GM12875 (cell line): ENCODE measurements around the gene PCDHGA10.
A peak's percentile ranks its signal among the peaks of the same experiment; 100 is the strongest.
"Not testable (repeated sequence)": the region's sequence is repeated elsewhere in the genome, so short reads cannot be mapped to it uniquely, and the experiment has no call there.

ENCODE experiments used
- H3K4me3 ChIP-seq: one replicate; pipeline ENCODE4 v1.5.1; 2011; ENCODE audit warnings: low read depth, low read length, control low read depth
- CTCF ChIP-seq: IDR thresholded peaks from 2 replicates; pipeline ENCODE4 v1.5.1; 2011; ENCODE audit warnings: low read depth, mild to moderate bottlenecking, control low read depth, inconsistent platforms, low read length, moderate library complexity, borderline replicate concordance; ENCODE audit not compliant: insufficient read depth

The PCDHGA10 gene

GRCh38 chr5:141420855-141421488 is 8.2 kb downstream of the PCDHGA10 start, which contains the start of gene PCDHGA11:
TSS of gene PCDHGA11 (plus strand) at chr5:141421051. CDS start at chr5:141421228, 177 bp downstream.
- H3K4me3 ChIP-seq: peak within 1 kb of the TSS; percentile 49
- peak; percentile 64 for TF ChIP-seq CTCF

- peak overlapping the region; percentile 49 for H3K4me3 ChIP-seq
- TF ChIP-seq CTCF: no peak
These were observed 8.7 kb downstream of the PCDHGA10 start for GRCh38 chr5:141421489-141421855.

GRCh38 chr5:141422742-141423291 is 10.0 kb downstream of the PCDHGA10 start:
- no peak for TF ChIP-seq CTCF
- no peak overlapping the region for H3K4me3 ChIP-seq

GRCh38 chr5:141427783-141428426 is 15.1 kb downstream of the PCDHGA10 start:
- no peak overlapping the region for H3K4me3 ChIP-seq
- no peak for TF ChIP-seq CTCF

- H3K4me3 ChIP-seq: peak within 1 kb of the TSS; percentile 60
- TF ChIP-seq CTCF: peak; percentile 50; the same call in 1 of the 2 replicates
These were observed 17.7 kb downstream of the PCDHGA10 start, which contains the start of gene PCDHGA12 for GRCh38 chr5:141430332-141431113. TSS of gene PCDHGA12 (plus strand) at chr5:141430507. CDS start at chr5:141430760, 253 bp downstream.

- peak overlapping the region; percentile 60 for H3K4me3 ChIP-seq
- TF ChIP-seq CTCF: no peak
These were observed 18.5 kb downstream of the PCDHGA10 start for GRCh38 chr5:141431286-141431685.

- H3K4me3 ChIP-seq: not testable (repeated sequence)
These were observed 19.5 kb downstream of the PCDHGA10 start for GRCh38 chr5:141432308-141432707.

GRCh38 chr5:141432726-141433125 is 19.9 kb downstream of the PCDHGA10 start:
- H3K4me3 ChIP-seq: not testable (repeated sequence)
